Lung (tissue), 12 donors: ENCODE measurements around the gene ANKS1B. TPM values are rescaled to one million over a fixed set of nuclear protein-coding genes. Genes with fewer than 3 reads are reported as not detected.

Source experiments
- ATAC-seq: fragments of 200-7000 bp; cut with Tn5 transposase; one replicate; pipeline ENCODE4 v1.9.1; 2020; ENCODE audit warnings: moderate number of reproducible peaks; ENCODE audit not compliant: insufficient read depth, low FRiP score
- DNase-seq, 3 donors: peaks; one replicate each; pipeline ENCODE4 v3.0.0-alpha.2; 2013 to 2017
- H3K27ac ChIP-seq, 2 donors: one replicate each; pipeline ENCODE4 v1.5.1; 2013; ENCODE audit warnings: mild to moderate bottlenecking in 2 of 2, moderate library complexity in 2 of 2, control low read depth in 1 of 2, inconsistent platforms in 1 of 2, low read depth in 1 of 2, low read length in 1 of 2
- H3K27me3 ChIP-seq, 3 donors: one replicate each; pipeline ENCODE4 v1.5.1; 2013; ENCODE audit warnings: low read length in 2 of 3; ENCODE audit not compliant: control insufficient read depth in 3 of 3, insufficient read depth in 3 of 3
- H3K36me3 ChIP-seq, 4 donors: one replicate each; pipeline ENCODE4 v1.5.1; 2013; ENCODE audit warnings: low read length in 4 of 4, mild to moderate bottlenecking in 1 of 4, moderate library complexity in 1 of 4; ENCODE audit not compliant: control insufficient read depth in 4 of 4, insufficient read depth in 4 of 4
- H3K4me1 ChIP-seq, 5 donors: one replicate each; pipeline ENCODE4 v1.5.1; 2013; ENCODE audit warnings: low read length in 5 of 5, mild to moderate bottlenecking in 2 of 5, moderate library complexity in 1 of 5; ENCODE audit not compliant: control insufficient read depth in 5 of 5, insufficient read depth in 5 of 5
- H3K4me3 ChIP-seq: one replicate; pipeline ENCODE4 v1.5.1; 2013; ENCODE audit warnings: mild to moderate bottlenecking, control low read depth, moderate library complexity
- H3K9ac ChIP-seq, 2 donors: one replicate each; pipeline ENCODE4 v1.5.1; 2013; ENCODE audit warnings: low read length in 2 of 2, control low read depth in 1 of 2; ENCODE audit not compliant: insufficient read depth in 1 of 2
- H3K9me3 ChIP-seq, 4 donors: one replicate each; pipeline ENCODE4 v1.5.1; 2013; ENCODE audit warnings: low read length in 3 of 4, mild to moderate bottlenecking in 1 of 4, moderate library complexity in 1 of 4; ENCODE audit not compliant: control insufficient read depth in 4 of 4, insufficient read depth in 3 of 4
- CTCF ChIP-seq: IDR thresholded peaks from 2 replicates; pipeline ENCODE4 v1.5.1; 2012; ENCODE audit warnings: mild to moderate bottlenecking; ENCODE audit errors: control extremely low read depth, extremely low read depth
- WGBS, 2 donors: extraction: QIAGEN DNeasy Blood & Tissue Kit; methylation state at CpG; one replicate each; pipeline ENCODE4 v1.1.7; 2013; 5-methylcytosine and 5-hydroxymethylcytosine counted together
- polyA plus RNA-seq, 2 donors: library from polyadenylated mRNA; stranded (reverse); fragments of 200-250 nt; gene quantifications; one replicate each; pipeline ENCODE4 v1.2.1, GENCODE V29; 2013
- total RNA-seq, 2 donors: library from RNA; depleted of rRNA in 1 of 2; stranded (reverse); fragments of >200 nt in 1 of 2; gene quantifications; one replicate each; pipeline ENCODE4 v1.2.1, GENCODE V29; 2014 to 2021
- donor health status: control.
- donor health status: control.
- donor health status: Bipolar disorder and iron deficiency.
- donor health status: healthy.
- donor health status: DM: yes; HTN: yes; CAD: no.

ANKS1B gene
- total and polyA plus RNA-seq, 4 donors, result 0.32 to 10.3 (median 3.7) TPM

- no peak for TF ChIP-seq CTCF
Measured at GRCh38 chr12:99192489-99192888, 792.2 kb downstream of the ANKS1B start.

GRCh38 chr12:99176871-99177270 lies 807.9 kb downstream of the ANKS1B start:
- H3K36me3 ChIP-seq, result no peaks in the 10 kb centered on the region
- no peaks in the 10 kb centered on the region for H3K9me3 ChIP-seq
- no peak overlapping the region for H3K4me3 ChIP-seq
- 89 to 90% methylated on average over 4 of the region's 4 CpGs for WGBS, 2 donors
- H3K27me3 ChIP-seq, result no peaks in the 10 kb centered on the region
- no peak for TF ChIP-seq CTCF
- DNase-seq (no peak), ATAC-seq (no peak)
- no peak overlapping the region for H3K27ac ChIP-seq
- H3K4me1 ChIP-seq, result no peaks in the 10 kb centered on the region
- no peak overlapping the region for H3K9ac ChIP-seq

More at GRCh38 chr12:99192489-99192888, 792.2 kb downstream of the ANKS1B start:
- 69 to 73% methylated on average over 3 of the region's 3 CpGs for WGBS, 2 donors
- Histone ChIP-seq H3K36me3 (no peaks in the 10 kb centered on the region), H3K4me3 (no peak overlapping the region), H3K27me3 (no peaks in the 10 kb centered on the region), H3K4me1 (no peaks in the 10 kb centered on the region), H3K9me3 (no peaks in the 10 kb centered on the region), H3K27ac (no peak overlapping the region), H3K9ac (no peak overlapping the region)
- DNase-seq (no peak), ATAC-seq (no peak)

- no peak overlapping the region for H3K27ac ChIP-seq
- ATAC-seq (no peak), DNase-seq (no peak)
- no peaks in the 10 kb centered on the region for H3K9me3 ChIP-seq
- H3K36me3 ChIP-seq, result no peaks in the 10 kb centered on the region
- no peak overlapping the region for H3K9ac ChIP-seq
- peaks cover 0 to 5% (median 0%) of the 10 kb centered on the region in 5 donors for H3K4me1 ChIP-seq
- WGBS, 2 donors, result 79 to 80% methylated on average over 5 of the region's 5 CpGs
- no peak overlapping the region for H3K4me3 ChIP-seq
- H3K27me3 ChIP-seq, result no peaks in the 10 kb centered on the region
- no peak for TF ChIP-seq CTCF
Measured at GRCh38 chr12:99170461-99170860, 814.3 kb downstream of the ANKS1B start.

- Histone ChIP-seq H3K4me3 (no peak overlapping the region), H3K36me3 (no peaks in the 10 kb centered on the region), H3K9me3 (no peaks in the 10 kb centered on the region), H3K4me1 (peaks cover 0 to 5% (median 0%) of the 10 kb centered on the region in 5 donors), H3K9ac (no peak overlapping the region), H3K27me3 (no peaks in the 10 kb centered on the region), H3K27ac (no peak overlapping the region)
- DNase-seq (no peak), ATAC-seq (no peak)
- TF ChIP-seq CTCF, result no peak
- 73% methylated on average over 2 of the region's 2 CpGs for WGBS, 2 donors
Measured at GRCh38 chr12:99170037-99170436, 814.7 kb downstream of the ANKS1B start.
